CD1c-positive myeloid dendritic cell (primary cell): Measurements from ENCODE around the gene GALNT5.

ENCODE experiments used
- DNase-seq: peaks from one replicate; pipeline ENCODE4 v3.0.0-alpha.2; 2016; ENCODE audit errors: extremely low spot score

GALNT5 gene

DNA sequence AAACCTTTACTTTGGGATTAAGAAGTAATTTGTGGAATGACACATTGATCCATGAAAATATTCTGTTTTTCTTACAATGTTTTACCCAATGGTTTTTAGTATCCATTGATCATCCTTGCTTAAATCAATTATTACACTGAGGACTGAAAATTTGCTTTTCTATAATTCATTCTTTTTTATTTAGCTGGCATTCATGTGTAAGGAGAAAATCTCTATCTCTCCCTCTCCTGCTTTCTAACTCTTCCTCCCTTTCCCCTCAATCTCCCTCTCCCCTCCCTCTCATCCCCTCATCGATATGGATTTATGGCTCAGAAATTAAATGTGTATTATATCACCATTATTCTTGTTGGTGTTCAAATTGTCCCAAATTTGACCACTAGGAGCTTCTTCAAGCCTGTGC, 29.7 kb downstream of the GALNT5 start:
- no peak for DNase-seq

GRCh38 chr2:157290525-157290924, 33.0 kb downstream of the GALNT5 start:
- no peak for DNase-seq

- no peak for DNase-seq
These were observed 33.5 kb downstream of the GALNT5 start for GRCh38 chr2:157291018-157291417.

GRCh38 chr2:157292853-157293252, 35.3 kb downstream of the GALNT5 start:
- DNase-seq, result no peak

DNA sequence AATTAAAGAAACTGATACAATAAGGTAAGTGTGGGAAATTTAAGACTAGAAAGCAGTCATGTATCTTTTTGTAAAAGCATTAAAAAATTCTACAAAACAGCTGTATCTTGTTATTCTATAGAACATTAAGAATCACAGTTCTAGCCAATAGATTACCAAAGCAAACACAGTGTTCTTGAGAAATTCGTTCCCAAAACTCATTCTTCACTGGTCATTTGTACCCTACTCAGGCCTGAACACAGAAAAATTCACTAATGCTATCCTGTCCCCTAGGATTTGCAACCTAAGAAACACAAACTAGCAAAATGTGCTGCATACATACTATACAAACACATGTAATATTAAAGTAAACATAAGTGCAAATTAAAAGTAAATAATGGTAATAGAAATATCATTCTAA, 39.0 kb downstream of the GALNT5 start:
- no peak for DNase-seq

DNA sequence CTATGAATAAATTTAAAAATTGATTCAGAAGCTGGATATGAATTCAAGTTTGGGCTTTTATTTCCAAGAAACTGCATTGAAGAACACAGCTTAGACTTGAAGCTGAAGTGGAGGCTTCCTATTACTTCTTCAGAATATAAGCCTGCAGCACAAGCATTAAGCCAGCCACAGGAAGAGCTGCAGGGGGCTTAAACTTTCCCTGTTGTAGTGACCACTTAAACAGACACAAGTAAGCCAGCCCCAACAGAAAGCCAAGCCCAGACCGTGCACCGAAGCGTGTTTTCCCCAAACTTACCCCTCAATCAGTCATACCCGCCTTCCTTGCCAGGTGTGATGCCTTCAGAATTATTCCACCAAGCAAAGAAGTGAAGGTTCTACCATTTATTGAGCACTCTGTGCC, 39.5 kb downstream of the GALNT5 start:
- DNase-seq, result no peak

DNA sequence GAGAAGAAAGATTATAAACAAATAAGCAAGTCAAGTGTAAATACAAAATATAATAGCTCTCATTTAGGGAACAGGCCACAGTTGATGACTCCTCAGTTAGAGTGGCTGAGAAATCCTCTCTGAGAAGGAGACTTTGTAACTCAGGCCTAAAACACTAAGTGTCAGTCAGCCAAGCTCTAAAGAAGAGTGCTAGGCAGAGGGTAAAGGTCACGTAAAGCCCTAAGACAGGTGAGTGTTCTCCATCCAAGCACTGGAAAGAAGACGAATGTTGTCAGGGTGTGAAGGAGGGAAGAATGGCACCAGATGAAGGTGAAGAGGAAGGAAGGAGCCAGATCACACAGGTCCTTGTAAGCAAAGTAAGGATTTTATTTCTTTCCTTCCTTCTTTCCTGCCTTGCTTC, 43.8 kb downstream of the GALNT5 start:
- no peak for DNase-seq

DNA sequence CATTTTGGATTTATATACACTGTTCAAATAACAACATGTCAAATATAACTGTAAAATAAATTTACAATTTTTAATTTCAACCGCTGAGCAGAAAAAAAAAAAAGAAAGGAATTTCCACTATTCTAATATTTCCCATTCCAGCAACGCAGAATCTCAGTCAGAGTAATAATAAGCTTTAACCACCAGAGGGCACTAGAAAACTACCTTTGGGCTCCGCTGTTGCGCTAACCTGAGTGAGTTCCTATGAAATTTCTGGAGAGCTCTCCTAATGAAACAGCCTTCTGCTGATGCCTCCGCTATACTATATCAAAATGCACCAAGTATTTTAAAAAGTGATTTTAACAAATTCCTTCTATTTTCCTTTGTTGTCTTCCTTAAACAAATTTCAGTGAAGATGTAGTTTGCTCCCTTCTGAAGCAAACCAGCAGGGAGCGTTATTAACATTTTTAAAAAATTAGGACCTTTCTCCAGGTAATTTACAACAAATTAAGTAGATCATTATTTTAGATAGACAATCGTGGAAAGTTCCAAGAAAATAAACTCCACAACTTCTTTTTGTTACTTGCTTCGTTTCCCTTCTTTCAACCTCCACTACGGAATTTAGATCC, 45.1 kb downstream of the GALNT5 start:
- DNase-seq, result peak; percentile 84

DNA sequence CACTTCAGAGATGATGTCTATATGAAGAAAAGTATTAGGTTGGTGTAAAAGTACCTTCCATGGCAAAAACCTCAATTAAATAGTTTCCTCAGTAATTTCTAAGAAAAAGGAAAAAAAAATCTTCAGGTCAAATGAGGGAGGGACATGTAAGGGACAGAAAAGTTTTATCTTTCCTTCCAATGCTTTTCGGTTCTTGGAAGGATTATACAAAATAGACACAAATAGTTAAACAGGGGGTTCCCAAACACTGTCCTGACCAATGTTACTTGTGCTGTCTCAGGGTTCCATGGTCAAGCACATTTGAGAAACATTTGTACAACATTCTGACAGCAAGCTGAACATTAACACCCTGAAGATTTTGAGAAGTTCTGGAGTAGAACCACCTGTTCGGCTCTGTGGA, 46.1 kb downstream of the GALNT5 start:
- DNase-seq, result no peak

- DNase-seq, result no peak
These were observed 47.6 kb downstream of the GALNT5 start for GRCh38 chr2:157304811-157305722.

DNA sequence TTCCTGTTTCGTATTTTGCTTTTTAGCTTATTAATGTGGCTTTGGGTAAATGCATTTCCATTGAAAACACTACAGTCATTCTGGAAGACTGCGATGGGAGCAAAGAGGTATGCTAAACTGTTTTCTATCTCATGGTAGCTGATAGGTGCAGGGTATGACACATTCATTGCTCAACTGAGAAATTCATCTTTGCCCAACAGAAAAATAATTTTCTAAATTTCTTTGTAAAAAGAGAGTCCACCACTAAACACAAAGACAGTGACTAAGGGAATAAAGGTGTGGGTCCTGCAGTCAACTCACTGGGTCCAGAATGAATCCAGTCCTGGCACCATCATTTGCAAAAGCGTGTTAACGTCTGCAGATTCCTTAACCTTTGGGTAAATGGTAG, 48.2 kb downstream of the GALNT5 start:
- no peak for DNase-seq

DNA sequence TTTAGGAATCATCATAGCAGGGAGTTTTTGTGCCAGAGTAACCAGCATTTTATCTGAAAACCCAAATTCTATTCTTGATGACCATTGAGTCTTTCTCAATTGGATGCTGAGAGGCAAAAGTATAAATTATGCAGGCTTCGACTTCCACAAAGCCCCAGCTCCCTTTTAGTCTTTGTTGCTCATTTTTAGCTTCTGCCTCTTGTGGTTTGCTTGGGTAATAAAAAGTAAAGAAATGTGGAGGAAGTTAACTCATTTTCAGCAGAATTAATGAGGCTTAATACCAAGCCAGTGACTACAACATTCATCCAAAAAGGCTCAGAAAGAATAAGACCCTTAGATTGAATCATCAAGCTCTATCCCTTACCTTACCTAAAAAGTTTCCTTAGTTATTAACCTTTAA, 49.5 kb downstream of the GALNT5 start:
- DNase-seq, result no peak

- DNase-seq, result no peak
These were observed 52.4 kb downstream of the GALNT5 start for GRCh38 chr2:157309878-157310277.

DNA sequence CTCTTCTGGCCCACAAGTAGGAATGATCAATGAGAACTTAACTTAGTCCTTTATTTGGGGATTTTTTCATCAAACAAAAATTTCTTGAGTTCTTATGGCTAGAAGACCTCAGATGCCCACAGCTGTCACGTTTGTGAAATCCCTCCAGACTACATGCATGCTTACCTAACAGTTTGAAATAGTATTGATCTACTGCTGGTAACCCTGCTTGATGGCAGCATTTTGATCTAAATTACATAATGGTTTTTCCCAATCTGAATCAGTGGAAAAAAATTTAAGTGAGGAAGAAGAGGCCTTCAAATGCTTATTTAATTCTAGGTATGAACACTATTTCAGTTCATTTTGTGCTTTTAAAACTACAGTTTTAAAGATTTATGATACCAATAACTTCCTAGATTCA, 54.2 kb downstream of the GALNT5 start:
- DNase-seq, result no peak

DNA sequence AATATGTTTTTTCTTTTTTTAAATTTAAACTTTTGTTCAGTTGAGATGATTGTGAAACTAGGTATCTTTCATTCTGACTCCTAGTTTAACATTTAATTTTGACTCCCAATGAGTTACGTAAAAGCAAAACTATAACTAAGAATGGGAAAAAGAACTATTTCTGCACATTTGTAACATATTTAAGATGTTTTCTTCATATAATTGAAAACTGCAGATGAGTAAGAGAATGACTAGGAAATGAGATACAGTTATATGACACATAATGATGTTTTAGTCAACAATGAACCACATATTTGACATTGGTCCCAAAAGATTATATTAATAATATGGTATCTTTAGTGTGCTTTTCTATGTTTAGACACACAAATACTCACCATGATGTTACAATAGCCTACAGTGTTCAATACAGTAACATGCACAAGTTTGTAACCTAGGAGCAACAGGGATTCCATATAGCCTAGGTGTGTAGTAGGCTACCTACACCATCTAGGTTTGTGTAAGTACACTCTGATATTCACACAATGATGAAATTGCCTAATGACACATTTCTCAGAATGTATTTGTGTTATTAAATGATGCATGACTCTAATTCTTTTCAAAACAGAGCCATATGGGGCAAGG, 55.5 kb downstream of the GALNT5 start:
- no peak for DNase-seq

- no peak for DNase-seq
These were observed 58.4 kb downstream of the GALNT5 start for GRCh38 chr2:157315901-157316300.

DNA sequence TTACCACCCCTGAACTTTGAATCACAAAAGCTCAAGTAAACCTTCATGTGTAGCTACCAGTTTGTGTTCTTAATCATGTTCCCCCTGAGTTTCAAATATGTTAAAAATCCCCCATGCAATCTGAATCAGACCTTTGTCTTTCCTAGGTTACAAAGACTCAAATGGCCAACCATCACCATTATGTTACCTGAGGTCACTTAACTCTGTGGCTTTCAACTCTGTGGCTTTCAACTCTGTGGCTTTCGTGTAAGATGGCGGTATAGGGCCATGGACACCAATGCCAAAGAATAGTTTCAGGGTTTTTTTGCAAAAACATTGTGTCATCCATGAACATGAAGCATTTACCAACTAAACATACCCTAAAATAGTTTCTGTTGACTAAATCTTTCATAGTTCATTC, 61.4 kb downstream of the GALNT5 start:
- no peak for DNase-seq

- no peak for DNase-seq
These were observed 62.3 kb downstream of the GALNT5 start for GRCh38 chr2:157319795-157320194.

GRCh38 chr2:157320409-157320808, 62.9 kb downstream of the GALNT5 start:
- no peak for DNase-seq

- DNase-seq, result no peak
These were observed 64.0 kb downstream of the GALNT5 start for GRCh38 chr2:157321466-157321865.

- no peak for DNase-seq
These were observed 64.9 kb downstream of the GALNT5 start for GRCh38 chr2:157322432-157322831.

GRCh38 chr2:157324331-157324843, 66.9 kb downstream of the GALNT5 start:
- no peak for DNase-seq

- DNase-seq, result no peak
These were observed 68.3 kb downstream of the GALNT5 start, which contains the start of gene ERMN for GRCh38 chr2:157325786-157326185. Gene ERMN, minus strand, starts transcription at chr2:157325824. Its CDS starts 182 bp downstream, at chr2:157325642.
